ENCODE measurements around the gene TM7SF2.

DNA sequence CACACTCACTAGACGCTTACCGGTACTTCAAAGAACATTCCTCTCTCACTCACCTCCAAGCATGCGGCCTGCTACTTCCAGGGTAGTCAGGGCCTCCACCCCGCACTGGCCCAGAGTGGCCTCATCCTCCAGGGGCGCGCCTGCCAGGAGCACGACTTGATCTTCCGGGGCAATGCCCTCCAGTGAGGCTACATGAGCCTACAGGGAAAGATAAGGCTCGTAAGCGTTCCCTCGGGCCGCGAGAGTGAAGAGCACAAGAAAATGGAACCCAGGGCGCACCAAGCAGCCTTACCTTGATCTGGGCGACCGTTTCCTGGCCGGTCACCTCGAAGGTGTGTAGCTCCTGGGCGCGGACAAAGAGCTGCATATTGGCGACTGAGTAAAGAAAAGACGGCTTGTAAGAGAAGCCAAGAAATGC, 9.8 kb downstream of the TM7SF2 start:
- no peak for TF ChIP-seq POLR2A (IDR thresholded peaks at IDR 0.05)
- TF ChIP-seq, protein P1, sequence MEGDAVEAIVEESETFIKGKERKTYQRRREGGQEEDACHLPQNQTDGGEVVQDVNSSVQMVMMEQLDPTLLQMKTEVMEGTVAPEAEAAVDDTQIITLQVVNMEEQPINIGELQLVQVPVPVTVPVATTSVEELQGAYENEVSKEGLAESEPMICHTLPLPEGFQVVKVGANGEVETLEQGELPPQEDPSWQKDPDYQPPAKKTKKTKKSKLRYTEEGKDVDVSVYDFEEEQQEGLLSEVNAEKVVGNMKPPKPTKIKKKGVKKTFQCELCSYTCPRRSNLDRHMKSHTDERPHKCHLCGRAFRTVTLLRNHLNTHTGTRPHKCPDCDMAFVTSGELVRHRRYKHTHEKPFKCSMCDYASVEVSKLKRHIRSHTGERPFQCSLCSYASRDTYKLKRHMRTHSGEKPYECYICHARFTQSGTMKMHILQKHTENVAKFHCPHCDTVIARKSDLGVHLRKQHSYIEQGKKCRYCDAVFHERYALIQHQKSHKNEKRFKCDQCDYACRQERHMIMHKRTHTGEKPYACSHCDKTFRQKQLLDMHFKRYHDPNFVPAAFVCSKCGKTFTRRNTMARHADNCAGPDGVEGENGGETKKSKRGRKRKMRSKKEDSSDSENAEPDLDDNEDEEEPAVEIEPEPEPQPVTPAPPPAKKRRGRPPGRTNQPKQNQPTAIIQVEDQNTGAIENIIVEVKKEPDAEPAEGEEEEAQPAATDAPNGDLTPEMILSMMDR (IDR thresholded peaks at IDR 0.05) = no peak
